ENCODE results near the gene CCDC28A. TPM values are rescaled to one million over a fixed set of nuclear protein-coding genes. Genes with fewer than 3 reads are reported as not detected.

CCDC28A gene
- total RNA-seq, 1 experiment from 2014 or later: 12.0 TPM

GRCh38 chr6:138832182-138832581 lies 58.6 kb downstream of the CCDC28A start:
- RAD21 ChIA-PET (ENCODE audit: low non-redundant PET in 1 of 2, low total read pairs in 2 of 2, uncharacterized antibody in 2 of 2, unreplicated experiment in 2 of 2): no interaction called here
- POLR2A ChIA-PET: no interaction called here
- intact Hi-C loops (cut with micrococcal nuclease): no loop called here
- CTCF ChIA-PET: no interaction called here
- no peak for ATAC-seq
- no TSS peak for BruUV-seq (replicated peaks)
- Histone ChIP-seq H3K36me3 (ENCODE audit: control insufficient read depth in 1 of 2, insufficient read depth in 2 of 2, low read length in 2 of 2) (no peaks in the 10 kb centered on the region), H2AFZ (ENCODE audit: low read depth, low read length, poor library complexity, severe bottlenecking) (no peak overlapping the region), H3K4me1 (ENCODE audit: control insufficient read depth in 1 of 2, insufficient read depth in 2 of 2, low read length in 2 of 2) (no peaks in the 10 kb centered on the region), H3K27me3 (ENCODE audit: insufficient read depth, low read length) (no peaks in the 10 kb centered on the region), H4K20me1 (ENCODE audit: insufficient read depth) (no peaks in the 10 kb centered on the region), H3K9me3 (ENCODE audit: control insufficient read depth in 1 of 2, insufficient read depth in 1 of 2, low read depth in 1 of 2, low read length in 2 of 2) (no peaks in the 10 kb centered on the region), H3K4me2 (ENCODE audit: low read length) (no peak overlapping the region), H3K9ac (ENCODE audit: low read length) (no peak overlapping the region), H3K27ac (ENCODE audit: low read depth, low read length) (no peak overlapping the region), H3K4me3 (replicated peaks in 1 of 2; ENCODE audit: low read depth in 1 of 2, low read length in 2 of 2) (no peak overlapping the region), H3K79me2 (ENCODE audit: insufficient read depth, low read length) (no peaks in the 10 kb centered on the region), H3K9me2 (ENCODE audit: insufficient read depth) (no peaks in the 10 kb centered on the region)
- no peak for DNase-seq (ENCODE audit: low read depth, low spot score)
- no peak for TF ChIP-seq SP1 (IDR thresholded peaks at IDR 0.05; ENCODE audit: low read depth)
- TF ChIP-seq FOSL1 (IDR thresholded peaks at IDR 0.05; ENCODE audit: low read depth): no peak
- no peak for TF ChIP-seq JUND (IDR thresholded peaks at IDR 0.05)
- no peak for TF ChIP-seq SRF (IDR thresholded peaks at IDR 0.05; ENCODE audit: low read depth)
- TF ChIP-seq ZFX (IDR thresholded peaks at IDR 0.05): no peak
- TF ChIP-seq REST (IDR thresholded peaks at IDR 0.05; ENCODE audit: low read depth): no peak
- TF ChIP-seq, protein P1, sequence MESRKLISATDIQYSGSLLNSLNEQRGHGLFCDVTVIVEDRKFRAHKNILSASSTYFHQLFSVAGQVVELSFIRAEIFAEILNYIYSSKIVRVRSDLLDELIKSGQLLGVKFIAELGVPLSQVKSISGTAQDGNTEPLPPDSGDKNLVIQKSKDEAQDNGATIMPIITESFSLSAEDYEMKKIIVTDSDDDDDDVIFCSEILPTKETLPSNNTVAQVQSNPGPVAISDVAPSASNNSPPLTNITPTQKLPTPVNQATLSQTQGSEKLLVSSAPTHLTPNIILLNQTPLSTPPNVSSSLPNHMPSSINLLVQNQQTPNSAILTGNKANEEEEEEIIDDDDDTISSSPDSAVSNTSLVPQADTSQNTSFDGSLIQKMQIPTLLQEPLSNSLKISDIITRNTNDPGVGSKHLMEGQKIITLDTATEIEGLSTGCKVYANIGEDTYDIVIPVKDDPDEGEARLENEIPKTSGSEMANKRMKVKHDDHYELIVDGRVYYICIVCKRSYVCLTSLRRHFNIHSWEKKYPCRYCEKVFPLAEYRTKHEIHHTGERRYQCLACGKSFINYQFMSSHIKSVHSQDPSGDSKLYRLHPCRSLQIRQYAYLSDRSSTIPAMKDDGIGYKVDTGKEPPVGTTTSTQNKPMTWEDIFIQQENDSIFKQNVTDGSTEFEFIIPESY (IDR thresholded peaks at IDR 0.05; ENCODE audit: extremely low read depth, insufficient replicate concordance, low read length): no peak
- TF ChIP-seq, protein P2, sequence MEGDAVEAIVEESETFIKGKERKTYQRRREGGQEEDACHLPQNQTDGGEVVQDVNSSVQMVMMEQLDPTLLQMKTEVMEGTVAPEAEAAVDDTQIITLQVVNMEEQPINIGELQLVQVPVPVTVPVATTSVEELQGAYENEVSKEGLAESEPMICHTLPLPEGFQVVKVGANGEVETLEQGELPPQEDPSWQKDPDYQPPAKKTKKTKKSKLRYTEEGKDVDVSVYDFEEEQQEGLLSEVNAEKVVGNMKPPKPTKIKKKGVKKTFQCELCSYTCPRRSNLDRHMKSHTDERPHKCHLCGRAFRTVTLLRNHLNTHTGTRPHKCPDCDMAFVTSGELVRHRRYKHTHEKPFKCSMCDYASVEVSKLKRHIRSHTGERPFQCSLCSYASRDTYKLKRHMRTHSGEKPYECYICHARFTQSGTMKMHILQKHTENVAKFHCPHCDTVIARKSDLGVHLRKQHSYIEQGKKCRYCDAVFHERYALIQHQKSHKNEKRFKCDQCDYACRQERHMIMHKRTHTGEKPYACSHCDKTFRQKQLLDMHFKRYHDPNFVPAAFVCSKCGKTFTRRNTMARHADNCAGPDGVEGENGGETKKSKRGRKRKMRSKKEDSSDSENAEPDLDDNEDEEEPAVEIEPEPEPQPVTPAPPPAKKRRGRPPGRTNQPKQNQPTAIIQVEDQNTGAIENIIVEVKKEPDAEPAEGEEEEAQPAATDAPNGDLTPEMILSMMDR (IDR thresholded peaks at IDR 0.05 in 2 of 3, conservative IDR thresholded peaks at IDR 0.05 in 1 of 3; ENCODE audit: borderline replicate concordance in 1 of 3, insufficient read depth in 1 of 3, low read depth in 2 of 3, low read length in 2 of 3): no peak
- no peak for TF ChIP-seq CEBPB (IDR thresholded peaks at IDR 0.05; ENCODE audit: low read depth)
- TF ChIP-seq SIN3A (IDR thresholded peaks at IDR 0.05; ENCODE audit: low read depth): no peak
- no peak for TF ChIP-seq RAD21 (IDR thresholded peaks at IDR 0.05; ENCODE audit: low read depth)
- no peak for TF ChIP-seq TCF7L2 (IDR thresholded peaks at IDR 0.05; ENCODE audit: borderline replicate concordance, extremely low read depth, insufficient read depth, insufficient read length)
- no peak for TF ChIP-seq EGR1 (IDR thresholded peaks at IDR 0.05; ENCODE audit: low read depth)
- TF ChIP-seq ATF3 (IDR thresholded peaks at IDR 0.05): no peak
- no peak for TF ChIP-seq MAX (IDR thresholded peaks at IDR 0.05)
- no peak for TF ChIP-seq EZH2 (IDR thresholded peaks at IDR 0.05)
- TF ChIP-seq POLR2AphosphoS5 (IDR thresholded peaks at IDR 0.05; ENCODE audit: low read depth, low read length): no peak
- TF ChIP-seq POLR2A (IDR thresholded peaks at IDR 0.05; ENCODE audit: borderline replicate concordance, extremely low read depth, insufficient read depth, insufficient read length): no peak
- TF ChIP-seq EZH2phosphoT487 (IDR thresholded peaks at IDR 0.05; ENCODE audit: borderline replicate concordance): no peak
- no peak for TF ChIP-seq CBX3 (IDR thresholded peaks at IDR 0.05; ENCODE audit: low read depth)

Data from HCT116 (cell line).